MM.1S (cell line): Measurements from ENCODE around the gene TM4SF18.

Experiments
- DNase-seq: peaks from one replicate; pipeline ENCODE4 v3.0.0-alpha.2; 2015
- H2AFZ ChIP-seq: fragments of 300-600 bp; sonication (generic); 2 replicates; pipeline ENCODE4 v1.6.0; 2016; ENCODE audit warnings: antibody characterized with exemption, low read length
- H3F3A ChIP-seq: fragments of 300-600 bp; sonication (generic); 2 replicates; pipeline ENCODE4 v1.6.1; 2016; ENCODE audit warnings: mild to moderate bottlenecking, antibody characterized with exemption, low read length, moderate library complexity, mixed read lengths; ENCODE audit not compliant: insufficient read depth
- H3K27ac ChIP-seq: fragments of 300-600 bp; sonication (generic); 2 replicates; pipeline ENCODE4 v1.5.1; 2016; ENCODE audit warnings: mild to moderate bottlenecking, low read length
- H3K27me3 ChIP-seq: fragments of 300-600 bp; sonication (generic); replicated peaks from 2 replicates; pipeline ENCODE4 v1.6.0; 2016; ENCODE audit warnings: low read length; ENCODE audit not compliant: insufficient read depth
- H3K36me3 ChIP-seq: fragments of 300-600 bp; sonication (generic); replicated peaks from 2 replicates; pipeline ENCODE4 v1.6.1; 2016; ENCODE audit warnings: mild to moderate bottlenecking, low read length, mixed read lengths; ENCODE audit not compliant: insufficient read depth
- H3K4me1 ChIP-seq: fragments of 300-600 bp; sonication (generic); 2 replicates; pipeline ENCODE4 v1.6.1; 2016; ENCODE audit warnings: low read length, mixed read lengths
- H3K4me2 ChIP-seq: fragments of 300-600 bp; sonication (generic); 2 replicates; pipeline ENCODE4 v1.6.0; 2016; ENCODE audit warnings: low read depth, low read length
- H3K4me3 ChIP-seq: fragments of 300-600 bp; sonication (generic); 2 replicates; pipeline ENCODE4 v1.5.1; 2016; ENCODE audit warnings: low read length, mixed read lengths
- H3K79me2 ChIP-seq: fragments of 300-600 bp; sonication (generic); 2 replicates; pipeline ENCODE4 v1.6.1; 2016; ENCODE audit warnings: mixed run types, low read length, mixed read lengths
- H3K9ac ChIP-seq: fragments of 300-600 bp; sonication (generic); 2 replicates; pipeline ENCODE4 v1.6.1; 2016; ENCODE audit warnings: low read length, mixed read lengths
- H3K9me2 ChIP-seq: fragments of 300-600 bp; sonication (generic); replicated peaks from 2 replicates; pipeline ENCODE4 v1.6.1; 2016; ENCODE audit warnings: mild to moderate bottlenecking, low read length, mixed read lengths; ENCODE audit not compliant: insufficient read depth
- H3K9me3 ChIP-seq: fragments of 300-600 bp; sonication (generic); replicated peaks from 2 replicates; pipeline ENCODE4 v1.6.1; 2016; ENCODE audit warnings: mild to moderate bottlenecking, low read length, mixed read lengths; ENCODE audit not compliant: insufficient read depth
- H4K20me1 ChIP-seq: fragments of 300-600 bp; sonication (generic); 2 replicates; pipeline ENCODE4 v1.6.1; 2016; ENCODE audit warnings: mild to moderate bottlenecking, low read length, moderate library complexity, mixed read lengths; ENCODE audit not compliant: insufficient read depth
- CTCF ChIP-seq: fragments of 300-600 bp; sonication (generic); IDR thresholded peaks from 2 replicates; pipeline ENCODE4 v1.5.1; 2016; ENCODE audit warnings: antibody characterized with exemption, low read length, mixed read lengths
- EZH2 ChIP-seq: fragments of 300-600 bp; sonication (generic); optimal IDR thresholded peaks from 2 replicates; pipeline ENCODE3; 2017; ENCODE audit warnings: low read depth, mild to moderate bottlenecking, antibody characterized with exemption, low read length, mixed read lengths
- EZH2phosphoT487 ChIP-seq: fragments of 300-600 bp; sonication (generic); IDR thresholded peaks from 2 replicates; pipeline ENCODE4 v1.6.1; 2018; ENCODE audit warnings: antibody characterized with exemption, low read length

Gene TM4SF18

DNA sequence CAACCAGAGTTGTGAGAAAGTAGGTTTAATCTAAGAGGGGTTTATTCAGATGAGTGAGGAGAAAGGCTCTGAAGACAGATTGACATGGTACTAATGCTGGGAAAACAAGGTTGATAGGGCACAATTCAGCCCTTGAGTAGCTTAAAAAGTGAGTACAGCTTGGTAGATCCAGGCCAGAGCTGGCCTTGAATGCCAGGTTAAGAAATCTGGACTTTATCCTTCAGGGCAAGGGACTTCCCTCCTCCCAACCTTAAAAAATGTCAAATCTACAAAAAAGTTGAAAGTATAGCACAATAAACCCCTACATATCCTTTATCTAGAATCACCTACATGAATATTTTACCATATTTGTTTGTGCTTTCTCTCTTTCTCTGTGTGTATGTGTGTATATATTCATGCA lies 7.9 kb downstream of the TM4SF18 start:
- Histone ChIP-seq H3K9ac (no peak overlapping the region), H3K4me2 (no peak overlapping the region), H3K9me2 (no peaks in the 10 kb centered on the region; the same call in 1 of the 2 replicates), H3K27me3 (no peaks in the 10 kb centered on the region), H3K79me2 (no peaks in the 10 kb centered on the region), H3K4me3 (no peak overlapping the region), H3K36me3 (no peaks in the 10 kb centered on the region), H3K27ac (no peak overlapping the region), H4K20me1 (no peaks in the 10 kb centered on the region), H3F3A (no peaks in the 10 kb centered on the region), H2AFZ (no peak overlapping the region), H3K4me1 (no peaks in the 10 kb centered on the region), H3K9me3 (no peaks in the 10 kb centered on the region)
- no peak for DNase-seq
- no peak for TF ChIP-seq EZH2phosphoT487
- TF ChIP-seq EZH2 = no peak
- TF ChIP-seq CTCF = no peak

- Histone ChIP-seq H3K79me2 (no peaks in the 10 kb centered on the region), H2AFZ (no peak overlapping the region), H3K9ac (no peak overlapping the region), H3K4me1 (no peaks in the 10 kb centered on the region), H3K36me3 (no peaks in the 10 kb centered on the region), H3K4me2 (no peak overlapping the region), H3K9me2 (no peaks in the 10 kb centered on the region; the same call in 1 of the 2 replicates), H3K27me3 (no peaks in the 10 kb centered on the region), H4K20me1 (no peaks in the 10 kb centered on the region), H3K9me3 (no peaks in the 10 kb centered on the region), H3K4me3 (no peak overlapping the region), H3K27ac (no peak overlapping the region), H3F3A (no peaks in the 10 kb centered on the region)
- DNase-seq = no peak
- TF ChIP-seq EZH2phosphoT487 (no peak), CTCF (no peak), EZH2 (no peak)
These were observed 9.1 kb downstream of the TM4SF18 start for GRCh38 chr3:149324332-149324731.

GRCh38 chr3:149321640-149322039 lies 11.8 kb downstream of the TM4SF18 start:
- Histone ChIP-seq H3K9me3 (no peaks in the 10 kb centered on the region), H3K27me3 (no peaks in the 10 kb centered on the region)

More at GRCh38 chr3:149321640-149322039, 11.8 kb downstream of the TM4SF18 start:
- Histone ChIP-seq H3K79me2 (no peaks in the 10 kb centered on the region), H3K4me1 (no peaks in the 10 kb centered on the region), H3F3A (no peaks in the 10 kb centered on the region), H3K4me3 (no peak overlapping the region), H3K9me2 (no peaks in the 10 kb centered on the region), H3K4me2 (no peak overlapping the region), H3K9ac (no peak overlapping the region), H2AFZ (no peak overlapping the region), H3K27ac (no peak overlapping the region), H3K36me3 (no peaks in the 10 kb centered on the region), H4K20me1 (no peaks in the 10 kb centered on the region)
- DNase-seq = no peak
- TF ChIP-seq EZH2phosphoT487 (no peak), EZH2 (no peak), CTCF (no peak)
